Spleen (tissue), 11 donors: ENCODE results near the gene TSHZ2. TPM values are rescaled to one million over a fixed set of nuclear protein-coding genes. Genes with fewer than 3 reads are reported as not detected.
"Not testable (repeated sequence)": the region's sequence is repeated elsewhere in the genome, so short reads cannot be mapped to it uniquely, and the experiment has no call there.

ENCODE experiments used
- DNase-seq: peaks from one replicate; pipeline ENCODE4 v3.0.0-alpha.2; 2020
- H3K27ac ChIP-seq, 8 donors: fragments of 200-600 bp; sonication (generic) in 7 of 8; 1 replicate in 4 of 8; 2 replicates in 4 of 8; pipeline versions ENCODE4 v1.5.0 to v1.8.0; 2016 to 2021; ENCODE audit warnings: inconsistent platforms in 4 of 8, mild to moderate bottlenecking in 4 of 8, moderate library complexity in 1 of 8
- H3K27me3 ChIP-seq, 7 donors: fragments of 200-600 bp; sonication (generic) in 6 of 7; replicated peaks in 1 of 7; 1 replicate in 4 of 7; 2 replicates in 3 of 7; pipeline versions ENCODE4 v1.5.0 to v1.8.0; 2016 to 2021; ENCODE audit warnings: inconsistent platforms in 3 of 7, mild to moderate bottlenecking in 1 of 7
- H3K36me3 ChIP-seq, 6 donors: fragments of 200-600 bp; sonication (generic) in 5 of 6; 1 replicate in 4 of 6; 2 replicates in 2 of 6; pipeline versions ENCODE4 v1.5.0 to v1.8.0; 2016 to 2021; ENCODE audit warnings: inconsistent platforms in 2 of 6
- H3K4me1 ChIP-seq, 6 donors: fragments of 200-600 bp; sonication (generic) in 5 of 6; 1 replicate in 3 of 6; 2 replicates in 3 of 6; pipeline versions ENCODE4 v1.5.0 to v1.8.0; 2016 to 2021; ENCODE audit warnings: inconsistent platforms in 3 of 6
- H3K4me3 ChIP-seq, 8 donors: fragments of 200-600 bp; sonication (generic) in 7 of 8; 1 replicate in 4 of 8; 2 replicates in 4 of 8; pipeline versions ENCODE4 v1.5.0 to v1.8.0; 2016 to 2021; ENCODE audit warnings: inconsistent platforms in 4 of 8, mild to moderate bottlenecking in 4 of 8, moderate library complexity in 2 of 8
- H3K9me3 ChIP-seq, 8 donors: fragments of 200-600 bp; sonication (generic) in 7 of 8; 1 replicate in 4 of 8; 2 replicates in 4 of 8; pipeline versions ENCODE4 v1.5.0 to v1.8.0; 2016 to 2021; ENCODE audit warnings: inconsistent platforms in 4 of 8
- POLR2A ChIP-seq, 3 donors: fragments of 450-650 bp; IDR thresholded peaks; one replicate each; pipeline ENCODE4 v1.5.1; 2017; ENCODE audit warnings: antibody characterized with exemption in 3 of 3, mild to moderate bottlenecking in 1 of 3
- POLR2AphosphoS5 ChIP-seq, 3 donors: sonication (generic); formaldehyde crosslinking; IDR thresholded peaks; one replicate each; pipeline ENCODE4 v1.5.1; 2017; ENCODE audit warnings: antibody characterized with exemption in 3 of 3
- WGBS, 5 donors: extraction: QIAGEN DNeasy Blood & Tissue Kit in 3 of 5; methylation state at CpG; one replicate each; pipeline versions ENCODE4 v1.1.5 to v1.1.7; 2013 to 2018; 5-methylcytosine and 5-hydroxymethylcytosine counted together
- intact Hi-C: fragments of 100-400 bp; cut with DNase I; formaldehyde crosslinking; loops from one replicate; pipeline ENCODE4 v1.15.0; 2023; ENCODE audit warnings: low total_unique reads
- polyA plus RNA-seq, 3 donors: library from polyadenylated mRNA; stranded (reverse); fragments of 200-250 nt; gene quantifications; one replicate each; pipeline ENCODE4 v1.2.1, GENCODE V29; 2013
- total RNA-seq, 7 donors: library from RNA; depleted of rRNA in 3 of 7; stranded (reverse); fragments of >200 nt in 3 of 7; fragmentation: NEBNext Ultra II Directional in 4 of 7; extraction: Animal tissue kit (Norgen Biotek cat#: 25700) in 4 of 7; gene quantifications; one replicate each; pipeline versions ENCODE4 v1.1.0 to v1.2.1, GENCODE V29; 2016 to 2021
- TF ChIP-seq, protein P1 (sequence below), 11 experiments: fragments of 200-600 bp in 7 of 11; fragments of 450-650 bp in 4 of 11; sonication (generic) in 4 of 11; IDR thresholded peaks in 8 of 11; conservative IDR thresholded peaks in 3 of 11; 1 replicate in 7 of 11; 2 replicates in 4 of 11; pipeline versions ENCODE4 v1.4.0 to v1.8.0; 2016 to 2021; ENCODE audit warnings: antibody characterized with exemption in 11 of 11, inconsistent platforms in 4 of 11, mild to moderate bottlenecking in 1 of 11
- donor health status: healthy with polysubstance abuse.
- donor health status: DM: no; HTN: no; CAD: no; lungs with moderate emphysema.
- donor health status: DM: no; HTN: no; CAD: no.
- donor health status: Bipolar disorder and iron deficiency.
- donor health status: healthy.
- donor health status: DM: no; HTN: no; CAD: no.
- donor health status: DM: yes; HTN: yes; CAD: no.

Gene TSHZ2
- total and polyA plus RNA-seq, 10 donors: 0.86 to 19.2 (median 15.7) TPM

DNA sequence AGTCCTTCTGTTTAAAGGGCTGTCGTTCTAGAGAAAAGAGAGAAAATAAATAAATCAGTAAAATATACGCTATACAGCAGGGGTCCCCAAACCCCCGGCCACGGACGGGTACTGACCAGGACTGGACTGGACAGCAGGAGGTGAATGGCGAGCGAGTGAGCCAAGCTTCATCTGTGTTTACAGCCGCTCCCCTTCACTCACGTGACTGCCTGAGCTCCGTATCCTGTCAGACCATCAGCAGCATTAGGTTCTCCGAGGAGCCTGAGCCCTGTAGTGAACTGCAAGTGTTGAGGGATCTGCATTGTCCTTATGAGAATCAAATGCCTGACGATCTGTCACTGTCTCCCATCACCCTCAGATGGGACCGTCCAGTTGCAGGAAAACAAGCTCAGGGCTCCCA lies 545.0 kb downstream of the TSHZ2 start:
- no peaks in the 10 kb centered on the region for H3K9me3 ChIP-seq
- H3K36me3 ChIP-seq: no peaks in the 10 kb centered on the region
- no peaks in the 10 kb centered on the region for H3K4me1 ChIP-seq
- no peak overlapping the region for H3K4me3 ChIP-seq
- 74 to 91% (median 83%) methylated on average over 12 to 13 of the region's 13 CpGs for WGBS, 5 donors
- intact Hi-C loops: no loop called here
- TF ChIP-seq POLR2A (IDR thresholded peaks at IDR 0.05): no peak
- TF ChIP-seq, protein P1, sequence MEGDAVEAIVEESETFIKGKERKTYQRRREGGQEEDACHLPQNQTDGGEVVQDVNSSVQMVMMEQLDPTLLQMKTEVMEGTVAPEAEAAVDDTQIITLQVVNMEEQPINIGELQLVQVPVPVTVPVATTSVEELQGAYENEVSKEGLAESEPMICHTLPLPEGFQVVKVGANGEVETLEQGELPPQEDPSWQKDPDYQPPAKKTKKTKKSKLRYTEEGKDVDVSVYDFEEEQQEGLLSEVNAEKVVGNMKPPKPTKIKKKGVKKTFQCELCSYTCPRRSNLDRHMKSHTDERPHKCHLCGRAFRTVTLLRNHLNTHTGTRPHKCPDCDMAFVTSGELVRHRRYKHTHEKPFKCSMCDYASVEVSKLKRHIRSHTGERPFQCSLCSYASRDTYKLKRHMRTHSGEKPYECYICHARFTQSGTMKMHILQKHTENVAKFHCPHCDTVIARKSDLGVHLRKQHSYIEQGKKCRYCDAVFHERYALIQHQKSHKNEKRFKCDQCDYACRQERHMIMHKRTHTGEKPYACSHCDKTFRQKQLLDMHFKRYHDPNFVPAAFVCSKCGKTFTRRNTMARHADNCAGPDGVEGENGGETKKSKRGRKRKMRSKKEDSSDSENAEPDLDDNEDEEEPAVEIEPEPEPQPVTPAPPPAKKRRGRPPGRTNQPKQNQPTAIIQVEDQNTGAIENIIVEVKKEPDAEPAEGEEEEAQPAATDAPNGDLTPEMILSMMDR (IDR thresholded peaks at IDR 0.05 in 8 of 11, conservative IDR thresholded peaks at IDR 0.05 in 3 of 11): no peak
- TF ChIP-seq POLR2AphosphoS5 (IDR thresholded peaks at IDR 0.05): no peak
- no peaks in the 10 kb centered on the region for H3K27me3 ChIP-seq
- H3K27ac ChIP-seq: no peak overlapping the region
- DNase-seq: no peak

DNA sequence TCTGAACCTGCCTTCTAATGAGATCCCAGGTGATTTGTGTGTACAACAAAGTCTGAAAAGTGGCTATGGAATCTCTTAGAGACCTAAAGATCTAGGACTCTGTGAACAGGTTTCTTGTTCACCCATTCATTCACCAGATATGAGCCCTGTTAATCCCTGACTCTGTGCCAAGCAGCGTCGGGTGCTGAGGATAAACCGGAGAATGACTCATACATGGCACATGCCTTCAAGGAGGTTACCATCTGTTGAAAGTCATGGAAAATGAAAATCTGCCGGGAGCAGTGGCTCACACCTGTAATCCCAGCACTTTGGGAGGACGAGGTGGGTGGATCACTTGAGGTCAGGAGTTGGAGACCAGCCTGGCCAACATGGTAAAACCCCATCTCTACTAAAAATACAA lies 549.3 kb downstream of the TSHZ2 start:
- intact Hi-C loops, DNase-seq, H3K27ac ChIP-seq, H3K36me3 ChIP-seq, H3K4me1 ChIP-seq, H3K27me3 ChIP-seq, H3K4me3 ChIP-seq, H3K9me3 ChIP-seq: not testable (repeated sequence)
- WGBS, 5 donors: 85 to 95% (median 91%) methylated on average over 5 of the region's 5 CpGs

DNA sequence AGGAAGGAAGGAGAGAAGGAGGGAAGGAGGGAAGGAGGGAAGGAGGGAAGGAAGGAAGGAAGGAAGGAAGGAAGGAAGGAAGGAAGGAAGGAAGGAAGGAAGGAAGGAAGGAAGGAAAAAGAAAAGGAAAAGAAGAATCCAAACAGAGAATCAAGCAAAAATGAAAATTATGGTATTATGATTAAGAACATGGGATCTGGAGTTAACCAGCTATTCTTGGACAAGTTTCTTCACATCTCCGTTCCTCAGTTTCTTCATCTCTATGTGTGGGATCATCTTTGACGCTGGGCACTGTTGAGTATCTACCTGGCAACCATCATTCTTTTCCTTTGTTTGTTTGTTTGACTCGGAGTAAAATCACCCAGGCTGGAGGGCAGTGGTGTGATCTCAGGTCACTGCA lies 549.9 kb downstream of the TSHZ2 start:
- Histone ChIP-seq H3K4me3 (no peak overlapping the region), H3K36me3 (no peaks in the 10 kb centered on the region), H3K9me3 (no peaks in the 10 kb centered on the region), H3K4me1 (no peaks in the 10 kb centered on the region), H3K27me3 (no peaks in the 10 kb centered on the region), H3K27ac (no peak overlapping the region)
- TF ChIP-seq POLR2A (IDR thresholded peaks at IDR 0.05): no peak
- TF ChIP-seq, protein P1 (IDR thresholded peaks at IDR 0.05 in 8 of 11, conservative IDR thresholded peaks at IDR 0.05 in 3 of 11): no peak
- 86 to 93% (median 90%) methylated on average over 3 of the region's 3 CpGs for WGBS, 5 donors
- no peak for DNase-seq
- intact Hi-C loops: no loop called here

DNA sequence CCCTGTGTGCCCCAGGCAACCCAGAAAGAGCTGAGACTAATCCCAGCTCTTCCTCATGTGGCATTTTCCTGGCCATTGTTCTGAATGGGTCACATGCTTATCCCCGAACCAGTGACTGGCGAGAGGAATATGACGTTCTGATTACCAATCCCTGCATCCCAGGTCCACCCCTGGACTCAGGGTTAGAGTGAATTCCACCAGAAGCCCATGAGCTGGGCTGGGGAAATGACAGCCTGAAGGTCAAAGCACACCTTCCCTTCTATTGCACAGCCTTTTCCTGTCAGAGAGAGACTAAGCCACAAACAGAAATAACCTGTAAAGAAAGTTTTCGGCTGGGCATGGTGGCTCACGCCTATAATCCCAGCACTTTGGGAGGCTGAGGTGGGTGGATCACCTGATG lies 550.5 kb downstream of the TSHZ2 start:
- Histone ChIP-seq H3K4me1 (no peaks in the 10 kb centered on the region), H3K27me3 (no peaks in the 10 kb centered on the region), H3K27ac (no peak overlapping the region), H3K4me3 (no peak overlapping the region), H3K9me3 (no peaks in the 10 kb centered on the region), H3K36me3 (no peaks in the 10 kb centered on the region)
- WGBS, 5 donors: 62 to 72% (median 65%) methylated on average over 5 of the region's 5 CpGs
- intact Hi-C loops: no loop called here
- TF ChIP-seq POLR2AphosphoS5 (IDR thresholded peaks at IDR 0.05): no peak
- TF ChIP-seq POLR2A (IDR thresholded peaks at IDR 0.05): no peak
- TF ChIP-seq, protein P1 (IDR thresholded peaks at IDR 0.05 in 8 of 11, conservative IDR thresholded peaks at IDR 0.05 in 3 of 11): no peak
- no peak for DNase-seq

DNA sequence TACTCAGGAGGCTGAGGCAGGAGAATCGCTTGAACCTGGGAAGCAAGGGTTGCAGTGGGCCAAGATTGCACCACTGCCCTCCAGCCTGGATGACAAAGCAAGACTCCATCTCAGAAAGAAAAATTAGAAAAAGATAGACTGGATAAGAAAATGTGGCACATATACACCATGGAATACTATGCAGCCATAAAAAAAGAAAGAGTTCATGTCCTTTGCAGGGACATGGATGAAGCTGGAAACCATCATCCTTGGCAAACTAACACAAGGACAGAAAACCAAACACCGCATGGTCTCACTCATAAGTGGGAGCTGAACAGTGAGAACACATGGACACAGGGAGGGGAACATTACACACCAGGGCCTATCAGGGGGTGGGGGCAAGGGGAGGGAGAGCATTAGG lies 551.5 kb downstream of the TSHZ2 start:
- H3K27me3 ChIP-seq, H3K4me1 ChIP-seq, intact Hi-C loops, DNase-seq, H3K4me3 ChIP-seq, H3K36me3 ChIP-seq, H3K9me3 ChIP-seq, H3K27ac ChIP-seq: not testable (repeated sequence)
- whole genome bisulfite sequencing, 5 donors: 89 to 96% (median 95%) methylated on average over 2 of the region's 2 CpGs
